Neutrophil (primary cell): ENCODE data around the gene FGFRL1.

Experiments
- H3K27ac ChIP-seq: fragments of 200-600 bp; sonication (generic); 2 replicates; pipeline ENCODE4 v1.5.1; 2016; ENCODE audit warnings: mild to moderate bottlenecking, moderate library complexity
- H3K27me3 ChIP-seq: fragments of 200-600 bp; sonication (generic); 2 replicates; pipeline ENCODE4 v1.6.0; 2016; ENCODE audit warnings: mild to moderate bottlenecking
- H3K36me3 ChIP-seq: fragments of 200-600 bp; sonication (generic); 2 replicates; pipeline ENCODE4 v1.5.1; 2017
- H3K4me1 ChIP-seq, 2 experiments: fragments of 200-600 bp in 1 of 2; sonication (generic) in 1 of 2; 1 replicate in 1 of 2; 2 replicates in 1 of 2; pipeline versions ENCODE4 v1.5.1 to v1.6.1; 2013 to 2016; ENCODE audit warnings: low read depth in 1 of 2, low read length in 1 of 2, mild to moderate bottlenecking in 1 of 2, moderate library complexity in 1 of 2; ENCODE audit not compliant: control insufficient read depth in 1 of 2, insufficient read depth in 1 of 2
- H3K4me3 ChIP-seq, 2 experiments: fragments of 200-600 bp in 1 of 2; sonication (generic) in 1 of 2; 1 replicate in 1 of 2; 2 replicates in 1 of 2; pipeline ENCODE4 v1.5.1; 2013 to 2016; ENCODE audit warnings: low read depth in 1 of 2, low read length in 1 of 2, mild to moderate bottlenecking in 1 of 2, moderate library complexity in 1 of 2
- H3K9me3 ChIP-seq: fragments of 200-600 bp; sonication (generic); 2 replicates; pipeline ENCODE4 v1.5.1; 2016
- CTCF ChIP-seq: fragments of 200-600 bp; sonication (generic); IDR thresholded peaks from 2 replicates; pipeline ENCODE4 v1.5.1; 2016; ENCODE audit warnings: antibody characterized with exemption

FGFRL1 gene

GRCh38 chr4:1014291-1015167 lies 3.1 kb downstream of the FGFRL1 start:
- no peak for TF ChIP-seq CTCF
- H3K27ac ChIP-seq: no peak overlapping the region
- H3K9me3 ChIP-seq: no peaks in the 10 kb centered on the region
- H3K4me3 ChIP-seq: no peak overlapping the region
- H3K27me3 ChIP-seq: peaks cover 55% of the 10 kb centered on the region
- no peaks in the 10 kb centered on the region for H3K36me3 ChIP-seq
- peaks cover 12 to 21% of the 10 kb centered on the region in 2 experiments for H3K4me1 ChIP-seq

- H3K4me3 ChIP-seq: no peak overlapping the region
- TF ChIP-seq CTCF: no peak
- no peak overlapping the region for H3K27ac ChIP-seq
- no peaks in the 10 kb centered on the region for H3K36me3 ChIP-seq
- H3K4me1 ChIP-seq: peaks cover 8 to 16% of the 10 kb centered on the region in 2 experiments
- H3K27me3 ChIP-seq: peaks cover 50% of the 10 kb centered on the region
- no peaks in the 10 kb centered on the region for H3K9me3 ChIP-seq
Measured at GRCh38 chr4:1015179-1015578, 3.8 kb downstream of the FGFRL1 start.

- H3K4me3 ChIP-seq: no peak overlapping the region
- no peak for TF ChIP-seq CTCF
- H3K27me3 ChIP-seq: peaks cover 44% of the 10 kb centered on the region
- no peak overlapping the region for H3K27ac ChIP-seq
- H3K4me1 ChIP-seq: peaks cover 2 to 10% of the 10 kb centered on the region in 2 experiments
- no peaks in the 10 kb centered on the region for H3K9me3 ChIP-seq
- H3K36me3 ChIP-seq: no peaks in the 10 kb centered on the region
Measured at GRCh38 chr4:1015746-1016145, 4.3 kb downstream of the FGFRL1 start.

GRCh38 chr4:1017211-1017610 lies 5.8 kb downstream of the FGFRL1 start:
- no peaks in the 10 kb centered on the region for H3K9me3 ChIP-seq
- peaks cover 32% of the 10 kb centered on the region for H3K27me3 ChIP-seq
- no peak overlapping the region for H3K27ac ChIP-seq
- no peak for TF ChIP-seq CTCF
- H3K36me3 ChIP-seq: no peaks in the 10 kb centered on the region
- H3K4me1 ChIP-seq: peaks cover 0 to 3% of the 10 kb centered on the region in 2 experiments
- no peak overlapping the region for H3K4me3 ChIP-seq

GRCh38 chr4:1017706-1018105 lies 6.3 kb downstream of the FGFRL1 start:
- no peak for TF ChIP-seq CTCF
- Histone ChIP-seq H3K9me3 (no peaks in the 10 kb centered on the region), H3K4me3 (no peak overlapping the region), H3K27me3 (peaks cover 27% of the 10 kb centered on the region), H3K27ac (no peak overlapping the region), H3K4me1 (no peaks in the 10 kb centered on the region), H3K36me3 (no peaks in the 10 kb centered on the region)
